GM23338 (cell line): Measurements from ENCODE around the gene VSIR. TPM values are rescaled to one million over a fixed set of nuclear protein-coding genes. Genes with fewer than 3 reads are reported as not detected.

Experiments used
- ATAC-seq: fragments of 200-7000 bp; cut with Tn5 transposase; 3 replicates; pipeline ENCODE4 v1.9.1; 2020
- DNase-seq: peaks from one replicate; pipeline ENCODE4 v3.0.0-alpha.2; 2015; ENCODE audit warnings: low spot score
- H2AFZ ChIP-seq: fragments of 200-600 bp; sonication (generic); 2 replicates; pipeline ENCODE4 v1.8.0; 2016; ENCODE audit warnings: antibody characterized with exemption, mild to moderate bottlenecking, moderate library complexity
- H3F3A ChIP-seq: fragments of 200-600 bp; sonication (generic); replicated peaks from 2 replicates; pipeline ENCODE4 v1.8.0; 2017; ENCODE audit warnings: antibody characterized with exemption, mixed run types, low read depth
- H3K27ac ChIP-seq: fragments of 200-600 bp; sonication (generic); 2 replicates; pipeline ENCODE4 v1.6.1; 2016; ENCODE audit warnings: low read depth
- H3K27me3 ChIP-seq: fragments of 200-600 bp; sonication (generic); 2 replicates; pipeline ENCODE4 v1.8.0; 2016; ENCODE audit warnings: mild to moderate bottlenecking, mixed run types, moderate library complexity; ENCODE audit not compliant: insufficient read depth
- H3K36me3 ChIP-seq: fragments of 200-600 bp; sonication (generic); 2 replicates; pipeline ENCODE4 v1.8.0; 2016; ENCODE audit warnings: mild to moderate bottlenecking; ENCODE audit not compliant: insufficient read depth
- H3K4me1 ChIP-seq: fragments of 200-600 bp; sonication (generic); 2 replicates; pipeline ENCODE4 v1.8.0; 2016; ENCODE audit warnings: mild to moderate bottlenecking, moderate library complexity; ENCODE audit not compliant: insufficient read depth
- H3K4me2 ChIP-seq: fragments of 200-600 bp; sonication (generic); 2 replicates; pipeline ENCODE4 v1.7.1; 2017; ENCODE audit warnings: mixed run types
- H3K4me3 ChIP-seq: fragments of 200-600 bp; sonication (generic); 2 replicates; pipeline ENCODE4 v1.6.1; 2016; ENCODE audit warnings: mixed run types
- H3K79me2 ChIP-seq: fragments of 200-600 bp; sonication (generic); replicated peaks from 2 replicates; pipeline ENCODE4 v1.8.0; 2017; ENCODE audit warnings: mild to moderate bottlenecking; ENCODE audit not compliant: insufficient read depth
- H3K9me2 ChIP-seq: fragments of 200-600 bp; sonication (generic); 2 replicates; pipeline ENCODE4 v1.8.0; 2017; ENCODE audit not compliant: insufficient read depth
- H4K20me1 ChIP-seq: fragments of 200-600 bp; sonication (generic); replicated peaks from 2 replicates; pipeline ENCODE4 v1.8.0; 2017; ENCODE audit warnings: mild to moderate bottlenecking; ENCODE audit not compliant: insufficient read depth
- H3K27ac Mint-ChIP-seq: 2 replicates; pipeline ENCODE4 v1.8.0; 2020; ENCODE audit warnings: inconsistent platforms, mild to moderate bottlenecking, moderate library complexity, mixed read lengths
- H3K27me3 Mint-ChIP-seq: 3 replicates; pipeline ENCODE4 v1.8.0; 2022; ENCODE audit warnings: low read depth, mild to moderate bottlenecking, moderate library complexity, mixed read lengths, inconsistent platforms; ENCODE audit not compliant: insufficient read depth, poor library complexity
- H3K36me3 Mint-ChIP-seq: 3 replicates; pipeline ENCODE4 v1.8.0; 2021; ENCODE audit warnings: low read depth, mild to moderate bottlenecking, inconsistent platforms, moderate library complexity, mixed read lengths
- H3K4me1 Mint-ChIP-seq: 3 replicates; pipeline ENCODE4 v1.8.0; 2020; ENCODE audit warnings: mild to moderate bottlenecking, inconsistent platforms, mixed read lengths
- H3K4me3 Mint-ChIP-seq: 3 replicates; pipeline ENCODE4 v1.8.0; 2021; ENCODE audit warnings: moderate library complexity, mild to moderate bottlenecking, inconsistent platforms, mixed read lengths
- H3K9me3 Mint-ChIP-seq: 3 replicates; pipeline ENCODE4 v1.8.0; 2020; ENCODE audit warnings: moderate library complexity, mild to moderate bottlenecking, inconsistent platforms, mixed read lengths
- CREB1 ChIP-seq: fragments of 250-450 bp; sonication (Bioruptor Pico); IDR thresholded peaks from 2 replicates; pipeline ENCODE4 v1.5.0; 2020; ENCODE audit warnings: low read depth, mild to moderate bottlenecking, moderate library complexity
- ETS1 ChIP-seq: IDR thresholded peaks from 2 replicates; pipeline ENCODE4 v1.6.1; 2016; ENCODE audit warnings: antibody characterized with exemption
- NANOG ChIP-seq: IDR thresholded peaks from 2 replicates; pipeline ENCODE4 v1.6.1; 2016; ENCODE audit warnings: antibody characterized with exemption, borderline replicate concordance
- POLR2AphosphoS5 ChIP-seq: IDR thresholded peaks from 2 replicates; pipeline ENCODE4 v1.6.1; 2016; ENCODE audit warnings: antibody characterized with exemption, low read depth
- ZNF114 ChIP-seq: fragments of 250-450 bp; sonication (Bioruptor Pico); IDR thresholded peaks from 2 replicates; pipeline ENCODE4 v1.5.0; 2020; ENCODE audit warnings: mild to moderate bottlenecking, moderate library complexity
- ZNF331 ChIP-seq: fragments of 250-450 bp; sonication (Bioruptor Pico); IDR thresholded peaks from 2 replicates; pipeline ENCODE4 v1.5.0; 2020; ENCODE audit warnings: low read depth, mild to moderate bottlenecking, moderate library complexity
- ZNF462 ChIP-seq: fragments of 250-450 bp; sonication (Bioruptor Pico); IDR thresholded peaks from 2 replicates; pipeline ENCODE4 v1.5.0; 2020; ENCODE audit warnings: mild to moderate bottlenecking, moderate library complexity
- polyA plus RNA-seq: library from polyadenylated mRNA; unstranded; fragments of >200 nt; fragmentation: Nextera tagmentation; extraction: Ambion mirVana; gene quantifications from 2 replicates; pipeline ENCODE4 v1.2.1, GENCODE V29; 2016
- total RNA-seq: library from RNA; depleted of rRNA; stranded (reverse); fragments of >200 nt; shearing (Covaris generic); gene quantifications from 2 replicates; pipeline ENCODE4 v1.2.3, GENCODE V29; 2014

The VSIR gene
- total and polyA plus RNA-seq, 2 experiments from 2014 or later = 0.10 to 0.74 TPM

GRCh38 chr10:71798308-71798624, 24.9 kb upstream of the VSIR start:
- H3K36me3 ChIP-seq = no peaks in the 10 kb centered on the region
- H2AFZ ChIP-seq = no peak overlapping the region
- H3K27ac ChIP-seq = no peak overlapping the region
- no peaks in the 10 kb centered on the region for H3K4me1 ChIP-seq
- H3K4me3 ChIP-seq = no peak overlapping the region
- no peaks in the 10 kb centered on the region for H3K9me2 ChIP-seq
- no peaks in the 10 kb centered on the region for H3K79me2 ChIP-seq
- ATAC-seq (no peak), DNase-seq (no peak)
- H3K9me3 Mint-ChIP-seq = no peaks in the 10 kb centered on the region
- no peaks in the 10 kb centered on the region for H4K20me1 ChIP-seq
- H3K4me1 Mint-ChIP-seq = no peaks in the 10 kb centered on the region
- H3K36me3 Mint-ChIP-seq = no peaks in the 10 kb centered on the region
- no peaks in the 10 kb centered on the region for H3F3A ChIP-seq
- TF ChIP-seq NANOG (no peak), ZNF331 (CRISPR knock-in tag) (no peak), CREB1 (CRISPR knock-in tag) (no peak), POLR2AphosphoS5 (no peak), ZNF462 (CRISPR knock-in tag) (no peak), ETS1 (no peak), ZNF114 (CRISPR knock-in tag) (no peak)
- no peak overlapping the region for H3K4me3 Mint-ChIP-seq
- no peak overlapping the region for H3K27ac Mint-ChIP-seq
- peaks cover 9% of the 10 kb centered on the region for H3K27me3 Mint-ChIP-seq
- H3K27me3 ChIP-seq = no peaks in the 10 kb centered on the region
- no peak overlapping the region for H3K4me2 ChIP-seq
